ENCODE data around the gene TRAPPC2. TPM values are rescaled to one million over a fixed set of nuclear protein-coding genes. Genes with fewer than 3 reads are reported as not detected.
"Not testable (repeated sequence)": the region's sequence is repeated elsewhere in the genome, so short reads cannot be mapped to it uniquely, and the experiment has no call there.

TRAPPC2 gene
- total RNA-seq, 1 donor from 2014 or later = 14.7 TPM

DNA sequence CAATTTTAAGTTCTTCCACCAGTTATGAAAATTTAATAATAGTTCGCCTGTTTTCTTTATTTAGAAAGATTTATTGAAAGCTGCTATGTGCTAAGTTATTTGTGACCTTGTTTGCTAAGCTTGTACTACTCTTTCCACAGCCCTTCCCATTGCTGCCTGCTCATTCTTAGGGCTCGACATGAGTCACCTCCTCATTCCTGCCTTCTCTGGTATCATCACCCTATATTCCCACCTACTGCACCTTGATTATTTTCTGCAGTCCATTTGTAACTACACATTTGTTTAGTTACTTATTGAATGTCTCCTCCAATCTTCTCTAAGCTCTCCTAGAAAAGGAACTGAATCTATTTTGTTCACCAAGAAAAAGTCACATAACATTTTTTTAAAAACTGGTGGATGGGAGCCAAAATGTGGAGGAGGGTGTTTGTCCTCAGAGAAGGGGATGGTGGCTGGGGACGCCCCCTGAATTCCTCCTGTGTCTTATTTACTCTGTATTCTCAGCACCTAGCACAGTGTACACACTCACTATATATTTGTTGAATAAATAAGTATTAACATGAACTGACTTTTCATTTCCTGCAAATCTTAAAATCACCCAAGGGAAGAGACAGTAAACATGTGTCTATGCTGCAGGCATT lies 49.2 kb downstream of the TRAPPC2 start:
- DNase-seq (ENCODE audit: extremely low spot score, unreplicated experiment) = no peak
- no peak overlapping the region for H3K4me3 Mint-ChIP-seq (ENCODE audit: unreplicated experiment)
- H3K27me3 Mint-ChIP-seq (ENCODE audit: unreplicated experiment) = no peaks in the 10 kb centered on the region
- H3K4me1 Mint-ChIP-seq (ENCODE audit: unreplicated experiment) = peaks cover under 1% of the 10 kb centered on the region
- H3K36me3 Mint-ChIP-seq (ENCODE audit: unreplicated experiment) = no peaks in the 10 kb centered on the region
- no peak overlapping the region for H3K27ac Mint-ChIP-seq (ENCODE audit: unreplicated experiment)
- H3K9me3 Mint-ChIP-seq (ENCODE audit: unreplicated experiment) = peaks cover 5% of the 10 kb centered on the region
- TF ChIP-seq CTCF (IDR thresholded peaks at IDR 0.05) = no peak

DNA sequence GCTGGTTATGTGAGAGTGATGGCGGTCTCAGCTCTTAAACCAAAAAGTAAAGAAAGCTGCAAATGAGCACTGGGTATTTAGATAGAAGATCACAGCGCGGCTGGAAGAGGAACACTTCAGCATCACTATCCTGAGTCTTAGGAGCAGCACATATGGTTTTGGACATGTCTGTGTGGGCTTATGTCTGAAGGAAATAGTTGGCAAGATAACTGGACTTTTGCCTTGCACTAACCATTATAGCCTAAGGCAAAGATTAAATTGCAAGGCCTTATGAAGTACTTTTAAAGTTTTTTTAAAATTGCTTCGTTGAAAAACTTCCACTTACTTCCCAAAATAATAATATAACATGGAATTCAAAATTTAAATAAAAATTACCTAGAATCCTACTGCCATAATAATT lies 50.1 kb downstream of the TRAPPC2 start:
- Mint-ChIP-seq H3K4me1 (ENCODE audit: unreplicated experiment) (no peaks in the 10 kb centered on the region), H3K27ac (ENCODE audit: unreplicated experiment) (no peak overlapping the region), H3K27me3 (ENCODE audit: unreplicated experiment) (no peaks in the 10 kb centered on the region), H3K4me3 (ENCODE audit: unreplicated experiment) (no peak overlapping the region), H3K9me3 (ENCODE audit: unreplicated experiment) (peaks cover 5% of the 10 kb centered on the region), H3K36me3 (ENCODE audit: unreplicated experiment) (no peaks in the 10 kb centered on the region)
- DNase-seq (ENCODE audit: extremely low spot score, unreplicated experiment) = no peak
- no peak for TF ChIP-seq CTCF (IDR thresholded peaks at IDR 0.05)

- H3K36me3 Mint-ChIP-seq (ENCODE audit: unreplicated experiment) = no peaks in the 10 kb centered on the region
- no peak for TF ChIP-seq CTCF (IDR thresholded peaks at IDR 0.05)
- H3K27ac Mint-ChIP-seq (ENCODE audit: unreplicated experiment) = no peak overlapping the region
- no peaks in the 10 kb centered on the region for H3K27me3 Mint-ChIP-seq (ENCODE audit: unreplicated experiment)
- no peak for DNase-seq (ENCODE audit: extremely low spot score, unreplicated experiment)
- no peak overlapping the region for H3K4me3 Mint-ChIP-seq (ENCODE audit: unreplicated experiment)
- H3K9me3 Mint-ChIP-seq (ENCODE audit: unreplicated experiment) = peaks cover 5% of the 10 kb centered on the region
- H3K4me1 Mint-ChIP-seq (ENCODE audit: unreplicated experiment) = no peaks in the 10 kb centered on the region
These were observed 52.8 kb downstream of the TRAPPC2 start for GRCh38 chrX:13681595-13681994.

DNA sequence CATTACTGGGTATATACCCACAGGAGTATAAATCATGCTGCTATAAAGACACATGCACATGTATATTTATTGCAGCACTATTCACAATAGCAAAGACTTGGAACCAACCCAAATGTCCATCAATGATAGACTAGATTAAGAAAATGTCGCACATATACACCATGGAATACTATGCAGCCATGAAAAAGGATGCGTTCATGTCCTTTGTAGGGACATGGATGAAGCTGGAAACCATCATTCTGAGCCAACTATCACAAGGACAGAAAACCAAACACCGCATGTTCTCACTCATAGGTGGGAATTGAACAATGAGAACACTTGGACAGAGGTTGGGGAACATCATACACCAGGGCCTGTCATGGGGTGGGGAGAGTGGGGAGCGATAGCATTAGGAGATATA lies 54.7 kb downstream of the TRAPPC2 start:
- H3K27ac Mint-ChIP-seq (ENCODE audit: unreplicated experiment); H3K36me3 Mint-ChIP-seq (ENCODE audit: unreplicated experiment); H3K4me3 Mint-ChIP-seq (ENCODE audit: unreplicated experiment); H3K4me1 Mint-ChIP-seq (ENCODE audit: unreplicated experiment); H3K9me3 Mint-ChIP-seq (ENCODE audit: unreplicated experiment); H3K27me3 Mint-ChIP-seq (ENCODE audit: unreplicated experiment); DNase-seq (ENCODE audit: extremely low spot score, unreplicated experiment): not testable (repeated sequence)

- H3K27me3 Mint-ChIP-seq (ENCODE audit: unreplicated experiment) = no peaks in the 10 kb centered on the region
- DNase-seq (ENCODE audit: extremely low spot score, unreplicated experiment) = no peak
- no peaks in the 10 kb centered on the region for H3K9me3 Mint-ChIP-seq (ENCODE audit: unreplicated experiment)
- no peak overlapping the region for H3K4me3 Mint-ChIP-seq (ENCODE audit: unreplicated experiment)
- H3K4me1 Mint-ChIP-seq (ENCODE audit: unreplicated experiment) = no peaks in the 10 kb centered on the region
- no peaks in the 10 kb centered on the region for H3K36me3 Mint-ChIP-seq (ENCODE audit: unreplicated experiment)
- no peak overlapping the region for H3K27ac Mint-ChIP-seq (ENCODE audit: unreplicated experiment)
- TF ChIP-seq CTCF (IDR thresholded peaks at IDR 0.05) = no peak
These were observed 57.5 kb downstream of the TRAPPC2 start for GRCh38 chrX:13676885-13677284.

GRCh38 chrX:13673016-13673415 lies 61.4 kb downstream of the TRAPPC2 start:
- peaks cover 2% of the 10 kb centered on the region for H3K36me3 Mint-ChIP-seq (ENCODE audit: unreplicated experiment)
- H3K27ac Mint-ChIP-seq (ENCODE audit: unreplicated experiment) = no peak overlapping the region
- DNase-seq (ENCODE audit: extremely low spot score, unreplicated experiment) = no peak
- H3K9me3 Mint-ChIP-seq (ENCODE audit: unreplicated experiment) = no peaks in the 10 kb centered on the region
- TF ChIP-seq CTCF (IDR thresholded peaks at IDR 0.05) = no peak
- H3K4me1 Mint-ChIP-seq (ENCODE audit: unreplicated experiment) = peaks cover 13% of the 10 kb centered on the region
- no peak overlapping the region for H3K4me3 Mint-ChIP-seq (ENCODE audit: unreplicated experiment)
- H3K27me3 Mint-ChIP-seq (ENCODE audit: unreplicated experiment) = no peaks in the 10 kb centered on the region
